Stimulated activated CD8-positive, alpha-beta memory T cell treated with anti-CD3 and anti-CD28 coated beads, Interleukin-4, amount 100 ng/mL, for 4 hours (primary cell): ENCODE data around the gene C6orf47.
"Not testable (repeated sequence)": the region's sequence is repeated elsewhere in the genome, so short reads cannot be mapped to it uniquely, and the experiment has no call there.

Experiments
- DNase-seq, 2 donors: peaks; one replicate each; pipeline ENCODE4 v3.0.0-alpha.2; 2020; ENCODE audit warnings: low read depth in 2 of 2, low spot score in 1 of 2

The C6orf47 gene, protein sequence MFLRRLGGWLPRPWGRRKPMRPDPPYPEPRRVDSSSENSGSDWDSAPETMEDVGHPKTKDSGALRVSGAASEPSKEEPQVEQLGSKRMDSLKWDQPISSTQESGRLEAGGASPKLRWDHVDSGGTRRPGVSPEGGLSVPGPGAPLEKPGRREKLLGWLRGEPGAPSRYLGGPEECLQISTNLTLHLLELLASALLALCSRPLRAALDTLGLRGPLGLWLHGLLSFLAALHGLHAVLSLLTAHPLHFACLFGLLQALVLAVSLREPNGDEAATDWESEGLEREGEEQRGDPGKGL

DNA sequence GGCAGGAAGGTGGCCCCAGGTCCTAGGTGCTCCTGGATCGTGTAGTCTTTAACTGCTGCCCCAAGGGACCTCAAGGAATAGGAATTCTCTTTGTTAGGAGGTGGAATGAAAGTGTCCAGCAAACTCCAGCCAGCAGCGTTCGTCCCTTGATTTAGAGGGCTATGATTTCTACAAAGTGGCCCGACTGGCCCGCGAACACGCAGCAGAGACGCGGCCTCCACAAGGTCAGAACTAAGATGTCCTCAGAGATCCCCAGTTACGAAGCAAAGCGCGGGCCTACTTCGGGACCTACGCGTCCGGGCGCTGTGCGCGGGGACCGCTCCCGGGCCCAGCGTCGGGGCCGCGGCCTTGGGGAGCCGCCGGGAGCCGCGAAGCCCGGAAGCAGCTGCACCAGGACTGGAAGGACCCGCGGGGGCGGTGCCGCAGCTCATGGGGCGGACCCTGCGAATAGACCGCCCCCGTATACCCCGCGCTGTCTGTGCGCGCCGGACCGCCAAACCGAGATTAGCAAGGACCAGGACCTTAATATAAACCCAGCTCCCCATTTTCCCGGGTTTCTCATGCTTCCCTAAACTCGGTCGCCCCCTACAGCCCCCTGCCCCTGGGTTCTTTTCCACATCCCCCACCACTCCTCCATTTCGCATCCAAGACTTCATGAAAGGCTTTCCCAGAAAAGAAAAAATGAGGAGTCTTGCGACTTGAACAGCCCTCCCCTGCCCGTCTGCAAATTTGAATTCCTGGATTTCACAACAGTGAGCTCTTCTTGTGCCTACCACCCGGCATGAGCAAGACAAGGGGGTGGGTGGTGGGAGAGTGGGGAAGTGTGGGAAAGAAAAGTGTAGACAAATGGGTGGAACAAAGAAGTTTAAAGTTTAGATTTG is at the start of gene C6orf47:
Gene C6orf47 (minus strand): TSS at position 398 of the 881 bp plus-strand sequence. CDS start 831 bp downstream, outside the sequence.
- DNase-seq = peak; percentile 37 to 60

DNA sequence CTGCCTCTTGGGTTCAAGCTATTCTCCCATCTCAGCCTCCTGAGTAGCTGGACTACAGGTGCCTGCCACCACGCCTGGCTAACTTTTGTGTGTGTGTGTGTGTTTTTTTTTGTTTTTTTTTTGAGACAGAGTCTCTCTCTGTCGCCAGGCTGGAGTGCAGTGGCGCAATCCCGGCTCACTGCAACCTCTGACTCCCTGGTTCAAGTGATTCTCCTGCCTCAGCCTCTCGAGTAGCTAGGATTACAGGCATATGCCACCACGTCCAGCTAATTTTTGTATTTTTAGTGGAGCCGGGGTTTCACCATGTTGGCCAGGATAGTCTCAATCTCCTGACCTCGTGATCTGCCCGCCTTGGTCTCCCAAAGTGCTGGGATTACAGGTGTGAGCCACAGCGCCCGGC is 48.6 kb upstream of the C6orf47 start:
- DNase-seq = not testable (repeated sequence)

DNA sequence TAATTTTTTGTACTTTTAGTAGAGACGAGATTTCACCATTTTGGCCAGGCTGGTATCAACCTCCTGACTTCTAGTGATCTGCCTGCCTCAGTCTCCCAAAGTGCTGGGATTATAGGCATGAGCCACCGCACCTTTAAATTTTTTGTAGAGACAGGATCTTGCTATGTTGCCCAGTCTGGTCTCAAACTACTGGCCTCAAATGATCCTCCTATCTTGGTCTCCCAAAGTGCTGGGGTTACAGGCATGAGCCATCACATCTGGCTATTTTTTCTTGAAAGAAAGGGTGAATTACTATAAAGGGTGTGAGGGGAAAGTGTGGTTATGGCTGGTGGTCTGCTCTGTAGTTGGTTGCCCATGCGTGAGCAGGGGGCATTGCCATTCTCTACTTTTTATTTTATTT is 47.6 kb upstream of the C6orf47 start:
- DNase-seq = no peak

DNA sequence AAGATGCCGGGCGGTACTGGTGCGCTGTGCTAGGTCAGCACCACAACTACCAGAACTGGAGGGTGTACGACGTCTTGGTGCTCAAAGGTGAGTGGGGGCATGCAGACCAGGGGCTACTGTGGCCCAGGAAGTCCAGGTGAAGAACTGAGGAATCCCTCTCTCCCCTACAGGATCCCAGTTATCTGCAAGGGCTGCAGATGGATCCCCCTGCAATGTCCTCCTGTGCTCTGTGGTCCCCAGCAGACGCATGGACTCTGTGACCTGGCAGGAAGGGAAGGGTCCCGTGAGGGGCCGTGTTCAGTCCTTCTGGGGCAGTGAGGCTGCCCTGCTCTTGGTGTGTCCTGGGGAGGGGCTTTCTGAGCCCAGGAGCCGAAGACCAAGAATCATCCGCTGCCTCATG is 47.1 kb upstream of the C6orf47 start:
- no peak for DNase-seq

DNA sequence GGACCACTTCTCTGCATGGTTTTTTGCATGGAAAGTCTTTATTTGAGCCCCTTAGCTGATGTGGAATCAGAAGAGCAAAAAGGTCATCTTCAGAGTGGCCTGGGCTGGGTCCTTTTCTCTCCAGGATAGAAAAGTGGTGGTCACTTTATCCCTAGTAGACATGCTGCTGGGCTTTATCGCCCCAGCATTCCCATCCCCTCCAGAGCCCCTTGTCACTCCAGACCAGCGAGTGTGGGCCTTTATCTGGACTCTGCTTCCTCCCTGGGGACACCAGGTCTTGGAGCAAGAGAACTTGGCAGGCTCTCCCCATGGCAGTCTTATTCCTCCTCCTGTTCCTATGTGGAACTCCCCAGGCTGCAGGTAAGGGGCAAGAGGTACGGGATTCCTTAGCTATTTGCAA is 46.0 kb upstream of the C6orf47 start, which contains the start of gene LY6G6F:
Gene LY6G6F (plus strand): TSS at position 268 of the 400 bp plus-strand sequence. CDS start 41 bp downstream, at position 309.
- DNase-seq = no peak

DNA sequence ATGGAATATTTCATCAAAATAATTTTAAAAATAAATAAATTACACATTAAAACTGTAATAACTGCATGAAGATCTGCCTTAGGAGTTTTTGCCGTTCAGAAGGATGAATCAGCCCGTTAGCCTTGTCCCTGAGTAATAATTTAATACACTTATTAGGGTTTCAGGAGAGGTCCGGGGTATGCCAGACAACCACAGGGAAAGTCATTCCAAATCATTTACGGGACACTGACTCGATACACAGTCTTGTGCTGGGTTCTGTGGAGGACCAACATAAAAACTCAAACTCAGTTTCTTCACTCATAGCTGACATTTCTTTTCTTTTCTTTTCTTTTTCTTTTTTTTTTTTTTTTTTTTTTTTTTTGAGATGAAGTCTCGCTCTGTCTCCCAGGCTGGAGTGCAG is 45.4 kb upstream of the C6orf47 start:
- DNase-seq = no peak

DNA sequence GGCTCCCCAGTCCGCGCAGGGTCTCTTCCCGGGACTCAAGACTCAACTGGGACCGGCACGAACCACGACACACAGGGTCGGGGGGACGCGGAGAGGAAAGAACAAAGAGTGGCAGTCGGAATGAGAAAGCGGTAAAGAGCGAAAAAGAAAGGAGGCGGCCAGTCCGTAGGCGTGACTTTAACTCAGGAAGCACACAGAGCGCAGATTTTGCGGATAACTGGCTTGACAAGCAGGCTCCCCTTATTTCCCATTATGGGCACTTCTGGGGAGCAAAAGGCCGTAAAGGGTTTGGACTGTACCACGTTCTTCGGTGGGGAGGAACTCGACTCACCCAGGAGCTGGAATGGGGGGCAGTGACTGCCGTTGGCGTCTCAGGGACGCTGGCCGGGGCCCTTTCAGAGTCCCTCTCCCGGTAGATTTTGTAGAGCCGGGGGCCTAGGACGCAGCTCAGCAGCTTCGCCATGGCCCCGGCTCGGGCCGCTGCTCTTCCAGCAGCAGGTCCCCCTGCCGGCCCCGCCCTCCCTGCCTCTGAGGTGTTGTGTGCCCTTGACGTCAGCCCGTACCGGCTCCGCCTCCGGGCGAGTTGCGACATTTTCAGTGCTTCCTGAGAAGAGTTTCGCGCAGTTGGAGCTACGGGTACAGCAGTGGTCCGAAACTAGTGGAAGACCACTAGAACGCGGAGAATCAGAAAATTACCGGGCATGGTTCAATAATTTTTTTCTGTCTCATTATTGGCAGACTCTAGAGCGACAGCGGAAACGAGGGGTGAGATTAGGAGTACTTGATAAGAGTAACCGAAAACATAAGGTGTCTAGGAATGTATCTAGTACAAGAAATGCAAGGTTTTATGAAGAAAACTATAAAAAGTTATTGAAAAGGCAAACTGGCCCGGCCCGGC is 42.5 kb upstream of the C6orf47 start, which contains the start of gene ABHD16A:
Gene ABHD16A (minus strand): TSS at position 506 of the 898 bp plus-strand sequence. CDS start 43 bp downstream, at position 463.
- DNase-seq = peak; percentile 92 to 95

DNA sequence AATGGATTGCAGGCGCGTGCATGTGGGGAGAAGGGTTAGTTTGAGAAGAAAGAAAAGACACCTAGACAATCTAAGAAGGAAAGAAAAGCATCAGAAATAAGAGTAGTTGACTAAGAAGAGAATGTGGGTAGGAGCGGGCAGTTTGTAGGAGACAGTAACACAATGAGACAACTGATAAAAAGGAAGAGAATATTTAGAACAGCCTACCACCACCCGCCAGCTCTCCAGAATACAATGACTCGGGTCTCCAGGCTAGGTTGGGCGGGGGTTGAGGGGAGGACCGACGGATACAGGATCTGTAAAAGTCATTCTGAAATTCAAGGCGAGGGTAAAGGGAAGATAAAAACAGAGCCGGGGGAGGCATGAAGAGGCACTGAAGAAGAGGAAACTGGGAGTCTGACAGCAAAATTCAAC is 41.8 kb upstream of the C6orf47 start:
- DNase-seq = no peak

DNA sequence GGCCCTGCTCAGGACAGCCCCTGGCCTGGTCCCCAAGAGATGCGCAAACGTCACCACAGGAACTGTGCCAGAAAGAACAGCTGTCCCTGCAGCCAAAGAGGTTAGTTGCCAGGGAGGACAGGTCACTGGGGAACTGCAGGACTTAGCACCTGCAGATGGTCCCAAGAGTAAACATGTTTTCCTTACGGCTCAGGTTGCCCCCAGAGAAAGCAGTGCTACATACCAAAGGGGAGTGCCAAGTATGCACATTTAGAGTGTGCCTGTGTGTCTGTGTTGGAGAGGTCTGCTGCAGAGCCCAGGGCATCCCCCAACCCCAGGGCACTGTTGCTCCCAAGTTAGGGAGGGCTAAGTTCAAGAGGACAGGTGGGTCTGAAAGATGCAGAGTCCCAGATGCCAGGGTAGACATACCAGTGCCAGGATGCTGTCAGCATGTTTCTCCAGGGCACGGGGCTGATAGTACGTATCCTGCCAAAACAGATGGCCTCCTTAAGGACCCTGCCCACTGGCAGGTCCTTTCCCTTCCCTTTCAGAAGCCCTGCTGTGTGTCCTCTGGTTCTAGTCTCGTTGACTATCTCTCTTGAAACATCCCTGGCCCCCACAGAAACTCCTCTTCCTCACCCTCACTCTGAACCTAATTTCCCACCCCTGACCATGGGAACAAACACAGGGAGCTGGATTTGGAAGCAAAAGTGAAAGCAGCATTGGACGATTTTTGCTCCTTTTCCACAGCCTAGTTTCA is 41.3 kb upstream of the C6orf47 start:
- DNase-seq = no peak

DNA sequence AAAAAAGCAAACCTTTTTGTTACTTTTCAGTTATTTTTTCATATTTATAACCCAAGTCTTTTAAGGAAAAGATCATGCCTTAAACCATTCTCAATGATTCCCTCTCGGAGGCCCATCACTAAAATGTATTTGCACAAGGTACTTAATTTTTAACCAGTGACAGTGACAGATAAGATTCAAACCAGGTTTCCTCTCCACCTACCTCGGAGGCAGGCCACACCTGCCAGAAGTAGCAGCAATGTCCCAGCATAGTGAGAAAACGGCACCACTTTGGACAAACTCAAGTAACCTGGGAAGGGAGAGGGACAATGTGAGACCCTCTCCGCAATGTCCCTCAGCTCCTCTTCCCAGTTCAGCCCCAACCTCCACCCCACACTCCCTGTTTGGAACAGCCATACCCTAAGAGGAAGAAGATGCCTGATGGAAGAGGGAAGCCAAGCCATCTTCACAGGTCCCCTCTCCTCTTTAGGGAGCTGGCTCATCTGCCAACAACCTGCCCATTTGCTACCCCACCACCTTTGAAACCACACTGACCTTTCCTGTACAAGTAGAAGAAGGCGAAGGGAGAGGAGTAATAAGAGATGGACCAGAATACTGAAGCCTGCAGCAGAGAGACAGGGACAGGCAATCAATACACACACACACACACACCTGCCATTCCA is 40.3 kb upstream of the C6orf47 start:
- DNase-seq = no peak

DNA sequence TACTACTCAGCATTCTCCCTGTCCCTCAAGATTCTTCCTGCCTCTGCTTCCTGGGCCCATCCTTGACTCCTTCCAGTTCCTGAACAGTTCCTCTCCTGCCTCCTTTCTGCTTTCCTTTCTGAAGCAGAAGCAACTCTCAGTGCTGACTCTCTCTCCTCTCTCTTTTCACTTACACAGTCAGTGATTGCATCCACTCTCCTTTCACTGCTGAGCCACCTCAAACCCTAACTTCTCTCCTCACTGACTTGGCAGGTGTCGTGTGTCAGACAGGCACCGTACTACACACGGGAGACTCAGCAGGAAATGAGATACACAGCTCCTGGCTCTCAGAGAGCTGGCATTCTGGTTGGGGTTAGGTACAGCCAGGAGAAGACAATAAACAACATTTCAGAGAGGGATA is 37.0 kb upstream of the C6orf47 start:
- DNase-seq = no peak

DNA sequence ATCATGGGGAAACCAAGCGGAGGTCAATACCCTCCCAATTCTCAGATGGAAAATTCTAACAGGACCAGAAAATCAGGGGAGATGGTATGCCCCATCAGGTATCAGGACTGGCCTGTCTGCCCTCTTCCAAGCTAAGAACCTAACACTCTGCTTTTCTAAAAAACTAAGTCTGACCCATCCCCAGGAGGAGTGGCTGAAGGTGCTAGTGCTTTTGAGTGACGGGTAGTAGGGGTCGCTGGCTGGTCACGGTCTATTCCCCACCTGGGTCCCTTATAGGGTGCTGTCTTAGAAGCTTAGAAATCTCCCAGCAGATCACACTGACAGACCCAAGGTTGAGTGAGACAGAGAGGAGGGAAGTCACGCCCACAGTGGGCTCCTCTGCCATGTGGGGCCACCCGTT is 33.0 kb upstream of the C6orf47 start:
- DNase-seq = no peak

DNA sequence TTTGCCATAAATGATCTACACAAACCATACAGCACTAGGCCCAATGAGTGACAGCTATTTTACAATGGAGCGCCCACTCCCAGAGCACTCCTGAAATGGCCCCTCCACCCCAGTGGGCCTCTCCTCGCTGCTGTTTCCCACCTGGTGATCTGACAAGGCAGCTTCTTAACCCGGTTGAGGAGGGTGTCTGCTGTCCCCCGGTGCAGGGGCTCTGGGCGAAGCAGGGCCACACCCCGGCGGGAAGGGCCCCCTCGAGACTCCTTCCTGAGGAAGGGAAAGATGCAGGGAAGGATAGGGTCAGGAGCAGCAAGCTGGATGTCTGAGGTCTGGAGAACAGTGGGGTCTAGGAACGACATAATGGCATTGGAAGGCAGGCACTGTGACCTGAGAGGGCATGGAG is 32.3 kb upstream of the C6orf47 start:
- DNase-seq = no peak

DNA sequence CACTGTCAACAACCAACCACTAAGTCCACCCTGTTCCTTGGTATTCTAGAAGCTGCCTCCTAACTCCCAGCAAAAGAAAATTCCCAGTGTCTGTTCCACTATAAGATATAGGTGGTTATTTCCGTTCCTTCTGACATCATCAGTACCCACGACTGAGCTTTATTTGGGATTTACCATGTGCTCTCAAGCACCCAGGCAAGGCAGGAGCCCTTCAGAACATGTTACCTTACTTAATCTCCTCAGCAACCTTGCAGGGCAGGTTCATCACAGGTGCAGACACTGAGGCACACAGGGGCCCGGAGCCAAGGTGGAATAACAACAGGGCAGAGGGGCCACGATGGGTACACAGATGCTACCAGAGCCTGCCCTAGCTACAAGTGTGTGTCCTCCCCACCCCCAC is 31.8 kb upstream of the C6orf47 start:
- no peak for DNase-seq

DNA sequence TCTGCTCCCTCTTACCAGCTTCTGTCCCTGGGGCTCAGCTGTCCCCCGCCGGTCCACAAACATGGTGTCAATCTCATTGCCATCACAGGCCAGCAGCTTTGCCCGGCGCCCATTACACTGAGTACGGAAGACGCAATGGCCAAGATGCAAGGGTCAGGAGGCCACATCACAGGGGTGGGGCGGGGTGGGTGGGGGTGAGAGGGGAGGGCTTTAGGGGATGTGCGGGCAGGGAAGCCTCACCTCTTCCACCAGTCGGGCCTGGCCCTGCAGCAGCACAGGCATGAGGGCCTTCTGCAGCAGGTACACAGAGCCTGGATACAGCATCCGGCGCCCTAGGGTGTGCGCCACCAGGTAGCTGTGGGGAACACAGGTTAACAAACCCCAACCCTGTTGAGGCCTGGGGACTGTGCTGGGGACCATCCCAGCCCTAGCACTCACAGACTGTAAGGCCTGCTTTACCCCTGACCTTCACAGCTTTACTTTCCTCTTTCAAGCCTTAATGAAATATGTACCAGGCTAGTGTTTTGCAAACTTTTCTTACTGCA is 31.1 kb upstream of the C6orf47 start:
- no peak for DNase-seq

DNA sequence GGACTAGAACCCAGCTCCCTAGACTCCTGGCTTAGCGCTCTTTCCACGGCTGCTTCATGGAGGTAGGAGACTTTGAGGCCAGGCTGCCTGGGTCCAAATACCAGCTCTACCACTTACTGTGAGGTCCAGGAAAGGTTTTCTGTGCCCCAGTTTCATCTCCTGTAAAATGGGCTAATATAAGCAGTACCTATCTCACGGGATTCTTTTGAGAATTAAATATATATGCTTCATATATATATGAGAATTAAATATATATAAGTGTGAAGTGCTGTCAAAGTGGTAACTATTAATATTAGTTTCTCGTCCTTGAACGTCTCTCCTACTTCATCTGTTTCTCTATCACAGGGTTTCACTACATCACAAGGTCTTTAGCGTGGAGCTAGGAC is 30.5 kb upstream of the C6orf47 start:
- no peak for DNase-seq

DNA sequence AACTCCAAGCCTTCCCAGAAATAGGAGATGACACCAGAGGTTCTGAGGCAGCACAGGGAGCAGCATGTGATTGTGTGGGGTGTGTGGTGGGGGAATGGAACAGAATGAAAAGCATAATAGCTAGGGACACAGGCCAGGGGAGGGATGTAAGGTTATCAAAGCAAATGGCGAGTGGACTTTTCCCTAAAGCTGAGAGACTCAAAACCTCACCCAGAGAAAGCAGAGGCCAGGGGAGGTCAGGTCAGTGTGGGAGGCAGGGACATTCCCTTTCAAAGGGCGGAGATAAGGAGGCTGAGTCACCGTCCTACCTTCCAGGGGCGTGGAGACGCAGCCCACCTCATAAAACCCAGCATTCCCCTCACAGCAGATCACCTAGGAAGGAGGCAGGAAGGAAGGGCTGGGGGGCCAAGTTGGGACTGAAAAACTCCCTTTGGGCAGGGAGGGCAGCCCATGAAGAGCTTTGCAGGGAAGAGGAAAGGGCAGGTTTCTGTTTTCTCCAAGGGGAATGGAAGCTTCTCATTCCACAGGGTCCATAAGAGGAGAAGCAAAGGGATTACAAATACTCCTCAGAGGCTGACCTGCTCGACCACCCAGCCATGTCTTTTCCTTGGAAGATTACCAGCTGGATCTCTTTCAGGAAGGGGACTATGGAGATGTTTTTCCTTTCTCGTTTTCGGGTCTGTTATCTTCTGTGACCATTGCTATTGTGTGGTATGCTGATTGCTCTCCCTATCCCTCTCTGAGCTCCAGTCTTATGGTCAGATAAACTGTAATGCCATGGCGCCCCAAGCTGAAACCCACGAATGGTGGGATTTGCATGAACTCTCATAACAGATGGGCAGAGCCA is 29.9 kb upstream of the C6orf47 start:
- no peak for DNase-seq

DNA sequence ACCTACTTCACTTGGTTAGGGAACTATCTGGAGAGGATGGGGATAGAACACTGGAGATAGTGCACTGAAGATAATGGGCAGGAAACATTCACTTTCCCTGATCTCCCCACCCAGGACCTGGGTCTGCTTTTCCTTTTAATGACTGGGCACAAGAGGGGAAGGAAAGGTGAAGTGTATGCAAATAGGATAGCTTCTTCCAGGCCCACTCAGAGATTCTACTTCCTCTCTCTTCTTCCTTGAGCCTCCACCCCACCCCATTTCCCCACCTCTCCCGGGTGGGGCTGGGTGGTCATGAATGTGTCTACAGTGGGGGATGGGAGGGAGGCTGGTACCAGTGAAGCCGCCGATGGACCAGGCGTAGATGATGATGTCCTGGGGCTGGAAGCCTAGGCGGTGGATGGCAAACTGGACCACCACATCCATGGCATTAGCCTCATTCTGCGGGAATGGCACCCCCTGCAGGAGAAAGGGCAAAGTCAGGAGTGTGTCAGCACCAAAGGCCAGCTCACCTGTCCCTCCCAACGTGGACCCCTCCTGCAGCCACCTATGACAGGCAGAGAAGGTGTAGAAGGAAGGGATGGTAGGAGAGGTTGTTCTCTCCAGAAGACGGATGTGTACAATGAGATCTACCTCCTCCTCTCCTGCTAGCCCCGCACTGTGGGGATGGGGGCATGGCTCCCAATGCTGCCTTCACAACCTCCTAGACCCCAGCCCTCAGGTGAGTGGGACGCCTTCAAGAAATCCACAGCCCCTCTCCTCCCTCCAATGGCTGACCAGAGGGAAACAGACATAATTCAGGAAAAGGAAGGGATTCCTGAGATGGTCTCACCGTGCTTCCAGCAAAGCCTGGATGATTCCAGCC is 28.9 kb upstream of the C6orf47 start:
- no peak for DNase-seq
